ENCODE measurements around the gene GZMH.

Gene GZMH

DNA sequence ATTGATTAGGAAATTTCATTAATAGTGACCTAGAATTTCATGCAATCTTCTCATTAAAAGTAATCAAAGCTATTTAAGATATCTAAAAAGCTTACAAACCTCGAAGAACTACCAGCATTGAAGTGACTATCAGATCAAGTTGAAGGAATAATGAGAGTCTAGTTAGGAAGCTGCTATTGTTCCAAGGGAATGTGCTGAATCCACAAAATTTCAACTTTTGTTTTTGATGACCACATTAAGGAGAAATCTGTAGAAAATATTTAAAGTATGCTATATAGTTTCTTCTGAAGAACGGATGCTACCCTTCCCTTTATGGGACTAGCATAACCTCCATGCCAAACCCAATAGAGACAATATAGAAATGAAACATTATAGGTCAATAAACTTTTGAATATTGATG is 30.9 kb downstream of the GZMH start:
- H3K9me2 ChIP-seq (replicated peaks; ENCODE audit: control insufficient read depth, low read length), result no peaks in the 10 kb centered on the region
- H3K9me3 ChIP-seq (ENCODE audit: control insufficient read depth, insufficient read depth, low read length), result no peaks in the 10 kb centered on the region
- H4K20me1 ChIP-seq (ENCODE audit: control insufficient read depth, insufficient read depth, low read depth, low read length), result no peaks in the 10 kb centered on the region
- H3F3A ChIP-seq (ENCODE audit: control insufficient read depth, insufficient read depth), result no peaks in the 10 kb centered on the region
- H3K36me3 ChIP-seq (ENCODE audit: control insufficient read depth, low read length), result no peaks in the 10 kb centered on the region
- no peaks in the 10 kb centered on the region for H3K79me2 ChIP-seq (ENCODE audit: control insufficient read depth, low read length)
- no peak overlapping the region for H3K4me3 ChIP-seq (ENCODE audit: low read length)
- no peak overlapping the region for H3K27ac ChIP-seq (ENCODE audit: low read depth, low read length)
- H3K4me2 ChIP-seq (ENCODE audit: low read length), result no peak overlapping the region
- H3K4me1 ChIP-seq (ENCODE audit: control insufficient read depth, low read length), result no peaks in the 10 kb centered on the region
- no peaks in the 10 kb centered on the region for H3K27me3 ChIP-seq (ENCODE audit: control insufficient read depth, low read length)
- TF ChIP-seq, protein P1, sequence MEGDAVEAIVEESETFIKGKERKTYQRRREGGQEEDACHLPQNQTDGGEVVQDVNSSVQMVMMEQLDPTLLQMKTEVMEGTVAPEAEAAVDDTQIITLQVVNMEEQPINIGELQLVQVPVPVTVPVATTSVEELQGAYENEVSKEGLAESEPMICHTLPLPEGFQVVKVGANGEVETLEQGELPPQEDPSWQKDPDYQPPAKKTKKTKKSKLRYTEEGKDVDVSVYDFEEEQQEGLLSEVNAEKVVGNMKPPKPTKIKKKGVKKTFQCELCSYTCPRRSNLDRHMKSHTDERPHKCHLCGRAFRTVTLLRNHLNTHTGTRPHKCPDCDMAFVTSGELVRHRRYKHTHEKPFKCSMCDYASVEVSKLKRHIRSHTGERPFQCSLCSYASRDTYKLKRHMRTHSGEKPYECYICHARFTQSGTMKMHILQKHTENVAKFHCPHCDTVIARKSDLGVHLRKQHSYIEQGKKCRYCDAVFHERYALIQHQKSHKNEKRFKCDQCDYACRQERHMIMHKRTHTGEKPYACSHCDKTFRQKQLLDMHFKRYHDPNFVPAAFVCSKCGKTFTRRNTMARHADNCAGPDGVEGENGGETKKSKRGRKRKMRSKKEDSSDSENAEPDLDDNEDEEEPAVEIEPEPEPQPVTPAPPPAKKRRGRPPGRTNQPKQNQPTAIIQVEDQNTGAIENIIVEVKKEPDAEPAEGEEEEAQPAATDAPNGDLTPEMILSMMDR (IDR thresholded peaks at IDR 0.05; ENCODE audit: low read depth, low read length, poor library complexity, severe bottlenecking), result no peak
- no peak for TF ChIP-seq EZH2phosphoT487 (IDR thresholded peaks at IDR 0.05; ENCODE audit: borderline replicate concordance, low read length)

DNA sequence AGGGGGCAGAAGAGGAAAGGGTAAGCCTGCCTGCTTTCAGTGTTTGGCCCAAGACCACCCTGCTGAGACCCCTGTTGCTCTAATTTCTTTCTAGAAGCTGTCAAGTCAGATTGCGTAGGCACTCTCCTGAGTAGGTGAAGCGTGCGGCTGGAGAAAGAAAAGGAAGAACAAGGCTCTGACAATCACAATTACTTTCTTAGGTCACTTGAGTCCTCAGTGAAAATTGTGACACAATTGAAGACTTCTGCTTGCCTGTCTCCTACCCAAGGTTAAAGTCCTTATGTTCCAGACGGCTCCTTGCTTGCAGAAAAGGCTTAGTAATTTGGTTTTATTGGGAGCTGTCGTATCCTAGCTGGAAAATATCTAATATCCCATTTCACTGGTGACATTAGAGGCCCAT is 32.7 kb downstream of the GZMH start:
- no peaks in the 10 kb centered on the region for H4K20me1 ChIP-seq (ENCODE audit: control insufficient read depth, insufficient read depth, low read depth, low read length)
- no peaks in the 10 kb centered on the region for H3K9me2 ChIP-seq (replicated peaks; ENCODE audit: control insufficient read depth, low read length)
- no peak overlapping the region for H3K4me3 ChIP-seq (ENCODE audit: low read length)
- H3K36me3 ChIP-seq (ENCODE audit: control insufficient read depth, low read length), result no peaks in the 10 kb centered on the region
- no peaks in the 10 kb centered on the region for H3K9me3 ChIP-seq (ENCODE audit: control insufficient read depth, insufficient read depth, low read length)
- TF ChIP-seq, protein P1 (IDR thresholded peaks at IDR 0.05; ENCODE audit: low read depth, low read length, poor library complexity, severe bottlenecking), result no peak
- TF ChIP-seq EZH2phosphoT487 (IDR thresholded peaks at IDR 0.05; ENCODE audit: borderline replicate concordance, low read length), result no peak
- H3K27me3 ChIP-seq (ENCODE audit: control insufficient read depth, low read length), result no peaks in the 10 kb centered on the region
- H3K4me2 ChIP-seq (ENCODE audit: low read length), result no peak overlapping the region
- no peak overlapping the region for H3K27ac ChIP-seq (ENCODE audit: low read depth, low read length)
- H3K4me1 ChIP-seq (ENCODE audit: control insufficient read depth, low read length), result no peaks in the 10 kb centered on the region
- no peaks in the 10 kb centered on the region for H3F3A ChIP-seq (ENCODE audit: control insufficient read depth, insufficient read depth)
- H3K79me2 ChIP-seq (ENCODE audit: control insufficient read depth, low read length), result no peaks in the 10 kb centered on the region

DNA sequence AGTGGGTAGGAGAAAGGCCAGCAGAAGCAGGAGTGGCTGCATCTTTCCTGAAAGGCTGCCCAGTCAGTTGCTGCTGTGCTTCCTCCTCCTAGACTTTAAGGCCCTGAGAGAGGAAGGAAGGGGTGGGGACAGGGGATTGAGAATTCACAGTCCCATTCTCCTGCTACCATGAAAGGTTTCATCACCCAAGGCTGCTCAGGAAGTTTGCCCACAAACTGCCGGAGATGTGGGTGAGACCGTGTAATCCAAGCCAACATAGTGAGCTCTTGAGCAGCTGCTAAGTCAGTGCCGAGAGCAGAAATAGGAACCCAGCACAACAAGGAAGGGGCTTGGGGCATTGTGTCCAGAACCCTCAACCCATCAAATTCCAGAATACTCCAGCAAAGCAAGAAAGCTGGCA is 33.3 kb downstream of the GZMH start, which contains the start of gene CTSG:
TSS of gene CTSG (minus strand) at position 69 of the 400 bp plus-strand sequence. CDS start at position 42, 27 bp downstream.
- TF ChIP-seq, protein P1 (IDR thresholded peaks at IDR 0.05; ENCODE audit: low read depth, low read length, poor library complexity, severe bottlenecking), result no peak
- TF ChIP-seq EZH2phosphoT487 (IDR thresholded peaks at IDR 0.05; ENCODE audit: borderline replicate concordance, low read length), result no peak
- Histone ChIP-seq H3K4me1 (ENCODE audit: control insufficient read depth, low read length) (no peaks in the 10 kb centered on the region), H3K36me3 (ENCODE audit: control insufficient read depth, low read length) (no peaks in the 10 kb centered on the region), H4K20me1 (ENCODE audit: control insufficient read depth, insufficient read depth, low read depth, low read length) (no peaks in the 10 kb centered on the region), H3K27ac (ENCODE audit: low read depth, low read length) (no peak within 1 kb of the TSS), H3K4me2 (ENCODE audit: low read length) (no peak within 1 kb of the TSS), H3K79me2 (ENCODE audit: control insufficient read depth, low read length) (no peaks in the 10 kb centered on the region), H3K9me3 (ENCODE audit: control insufficient read depth, insufficient read depth, low read length) (no peaks in the 10 kb centered on the region), H3F3A (ENCODE audit: control insufficient read depth, insufficient read depth) (no peaks in the 10 kb centered on the region), H3K4me3 (ENCODE audit: low read length) (no peak within 1 kb of the TSS), H3K27me3 (ENCODE audit: control insufficient read depth, low read length) (no peaks in the 10 kb centered on the region), H3K9me2 (replicated peaks; ENCODE audit: control insufficient read depth, low read length) (no peaks in the 10 kb centered on the region)

Data from DOHH2 (cell line).